Measurements from ENCODE around the gene DBNDD2. TPM values are rescaled to one million over a fixed set of nuclear protein-coding genes. Genes with fewer than 3 reads are reported as not detected.
A peak's percentile ranks its signal among the peaks of the same experiment; 100 is the strongest.

Gene DBNDD2
- total RNA-seq, 6 experiments from 2014 or later, result 15.2 to 19.5 (median 19.0) TPM

- DNase-seq, result no peak
- H3K4me1 Mint-ChIP-seq (ENCODE audit: low read depth), result peaks cover 13% of the 10 kb centered on the region
- no peak for TF ChIP-seq CTCF (IDR thresholded peaks at IDR 0.05)
- no peaks in the 10 kb centered on the region for H3K9me3 Mint-ChIP-seq
- peaks cover 2% of the 10 kb centered on the region; the same call in 1 of the 2 replicates for H3K27me3 Mint-ChIP-seq (ENCODE audit: insufficient read depth)
- no peak overlapping the region for H3K4me3 Mint-ChIP-seq
- H3K36me3 Mint-ChIP-seq (ENCODE audit: low read depth), result peaks cover 5% of the 10 kb centered on the region
- H3K27ac Mint-ChIP-seq, result no peak overlapping the region
Observed at GRCh38 chr20:45368221-45368980, 39.7 kb upstream of the DBNDD2 start.

- H3K9me3 Mint-ChIP-seq, result no peaks in the 10 kb centered on the region
- H3K27me3 Mint-ChIP-seq (ENCODE audit: insufficient read depth), result no peaks in the 10 kb centered on the region; the same call in 1 of the 2 replicates
- peaks cover 5% of the 10 kb centered on the region for H3K36me3 Mint-ChIP-seq (ENCODE audit: low read depth)
- DNase-seq, result no peak
- H3K27ac Mint-ChIP-seq, result no peak overlapping the region
- peaks cover 15% of the 10 kb centered on the region for H3K4me1 Mint-ChIP-seq (ENCODE audit: low read depth)
- TF ChIP-seq CTCF (IDR thresholded peaks at IDR 0.05), result no peak
- no peak overlapping the region for H3K4me3 Mint-ChIP-seq
Observed at GRCh38 chr20:45370571-45371160, 37.4 kb upstream of the DBNDD2 start.

- Mint-ChIP-seq H3K27me3 (ENCODE audit: insufficient read depth) (no peaks in the 10 kb centered on the region; the same call in 1 of the 2 replicates), H3K36me3 (ENCODE audit: low read depth) (peaks cover 5% of the 10 kb centered on the region), H3K4me3 (no peak overlapping the region), H3K4me1 (ENCODE audit: low read depth) (peaks cover 15% of the 10 kb centered on the region), H3K27ac (no peak overlapping the region), H3K9me3 (no peaks in the 10 kb centered on the region)
- no peak for TF ChIP-seq CTCF (IDR thresholded peaks at IDR 0.05)
- DNase-seq, result no peak
Observed at GRCh38 chr20:45372241-45372640, 35.8 kb upstream of the DBNDD2 start.

DNA sequence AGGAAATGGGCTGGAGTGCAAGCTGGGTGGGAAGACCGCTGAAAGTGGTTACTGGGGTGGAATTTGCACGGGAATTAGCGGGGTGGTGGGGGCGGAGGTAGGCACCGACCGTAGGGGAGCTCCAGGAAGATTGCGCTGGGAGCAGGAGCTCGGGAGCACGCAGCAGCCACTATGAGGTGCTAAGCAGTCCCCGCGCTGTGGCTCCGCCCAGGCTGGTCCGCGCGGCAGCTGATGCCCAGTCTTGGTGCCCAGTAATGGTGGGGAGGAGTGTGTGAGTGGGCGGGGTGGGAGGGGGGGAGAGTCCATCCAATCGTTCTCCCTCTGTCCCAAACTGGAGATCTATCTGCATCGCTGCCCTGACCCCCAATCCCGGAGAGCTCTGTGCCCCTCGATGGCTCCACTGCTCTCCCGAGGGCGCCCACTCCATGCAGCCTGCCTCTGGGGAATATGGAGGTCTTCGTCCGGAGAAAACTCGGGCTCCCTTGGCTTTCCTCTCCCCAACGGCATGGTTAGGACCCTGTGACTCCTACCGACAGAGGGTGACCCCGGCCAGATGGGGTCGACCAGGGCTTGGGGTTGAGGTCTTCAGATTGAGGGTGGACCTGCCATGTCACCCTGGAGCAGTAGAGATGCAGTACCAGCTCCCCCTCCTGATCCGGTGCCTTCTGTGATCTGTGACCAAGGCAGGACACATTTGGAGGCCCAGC lies 35.3 kb upstream of the DBNDD2 start:
- no peak overlapping the region for H3K27ac Mint-ChIP-seq
- H3K4me1 Mint-ChIP-seq (ENCODE audit: low read depth), result peaks cover 15% of the 10 kb centered on the region
- peaks cover 2% of the 10 kb centered on the region for H3K36me3 Mint-ChIP-seq (ENCODE audit: low read depth)
- no peak for DNase-seq
- no peak for TF ChIP-seq CTCF (IDR thresholded peaks at IDR 0.05)
- no peaks in the 10 kb centered on the region; the same call in 1 of the 2 replicates for H3K27me3 Mint-ChIP-seq (ENCODE audit: insufficient read depth)
- H3K9me3 Mint-ChIP-seq, result no peaks in the 10 kb centered on the region
- H3K4me3 Mint-ChIP-seq, result peak overlapping the region; percentile 89

DNA sequence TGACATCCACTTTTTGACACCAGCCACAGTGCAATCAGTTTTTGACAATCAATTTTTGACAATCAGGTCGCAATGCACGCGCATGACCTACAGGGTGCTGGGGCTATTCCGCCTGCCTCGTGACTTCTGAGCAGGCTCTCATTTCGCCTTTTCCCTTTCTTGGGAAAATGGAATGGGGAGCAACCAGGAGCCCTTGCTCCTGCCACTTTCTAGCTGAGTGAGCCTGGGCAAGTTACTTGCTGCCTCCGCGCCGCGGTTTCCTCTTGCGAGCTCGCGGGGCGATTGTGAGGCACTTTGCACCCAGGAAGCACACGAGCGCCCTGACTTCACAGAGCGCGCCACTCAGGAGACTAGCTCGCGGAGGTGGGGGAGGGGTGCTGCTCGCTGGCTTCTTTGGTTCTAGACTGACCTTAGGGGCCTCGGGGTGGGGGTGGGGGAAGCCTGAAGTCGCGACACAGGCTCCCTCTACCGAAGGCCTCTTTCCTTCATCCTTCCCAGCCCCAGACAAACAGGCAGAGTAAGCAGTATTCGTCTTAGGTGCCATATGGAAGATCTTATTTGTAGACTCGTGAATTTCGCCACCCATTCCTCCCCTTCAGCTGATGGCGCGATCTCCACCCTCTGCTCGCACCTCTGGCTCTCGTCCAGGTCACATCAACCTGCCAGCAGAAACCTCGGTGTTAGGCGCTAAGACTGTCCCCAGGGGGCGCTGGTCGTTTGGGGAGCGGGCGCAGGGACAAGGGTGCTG lies 34.6 kb upstream of the DBNDD2 start:
- peaks cover 15% of the 10 kb centered on the region for H3K4me1 Mint-ChIP-seq (ENCODE audit: low read depth)
- DNase-seq, result peak; percentile 68
- no peaks in the 10 kb centered on the region; the same call in 1 of the 2 replicates for H3K27me3 Mint-ChIP-seq (ENCODE audit: insufficient read depth)

More for the DNA sequence above, 34.6 kb upstream of the DBNDD2 start:
- H3K27ac Mint-ChIP-seq, result peak overlapping the region; percentile 56; the same call in 1 of the 2 replicates
- peak overlapping the region; percentile 89 for H3K4me3 Mint-ChIP-seq
- H3K36me3 Mint-ChIP-seq (ENCODE audit: low read depth), result no peaks in the 10 kb centered on the region; the same call in 1 of the 2 replicates
- peak; percentile 92 for TF ChIP-seq CTCF (IDR thresholded peaks at IDR 0.05)
- H3K9me3 Mint-ChIP-seq, result no peaks in the 10 kb centered on the region

All from HFFc6 (cell line).